ENCODE measurements around the gene TLCD3B. TPM values are rescaled to one million over a fixed set of nuclear protein-coding genes. Genes with fewer than 3 reads are reported as not detected.

The TLCD3B gene
- total and polyA plus RNA-seq, 9 of the 15 experiments (the other 6 are each of a cell fraction or from before 2014, with no cell fraction given): 0.10 to 0.52 (median 0.23) TPM; not detected in 4

DNA sequence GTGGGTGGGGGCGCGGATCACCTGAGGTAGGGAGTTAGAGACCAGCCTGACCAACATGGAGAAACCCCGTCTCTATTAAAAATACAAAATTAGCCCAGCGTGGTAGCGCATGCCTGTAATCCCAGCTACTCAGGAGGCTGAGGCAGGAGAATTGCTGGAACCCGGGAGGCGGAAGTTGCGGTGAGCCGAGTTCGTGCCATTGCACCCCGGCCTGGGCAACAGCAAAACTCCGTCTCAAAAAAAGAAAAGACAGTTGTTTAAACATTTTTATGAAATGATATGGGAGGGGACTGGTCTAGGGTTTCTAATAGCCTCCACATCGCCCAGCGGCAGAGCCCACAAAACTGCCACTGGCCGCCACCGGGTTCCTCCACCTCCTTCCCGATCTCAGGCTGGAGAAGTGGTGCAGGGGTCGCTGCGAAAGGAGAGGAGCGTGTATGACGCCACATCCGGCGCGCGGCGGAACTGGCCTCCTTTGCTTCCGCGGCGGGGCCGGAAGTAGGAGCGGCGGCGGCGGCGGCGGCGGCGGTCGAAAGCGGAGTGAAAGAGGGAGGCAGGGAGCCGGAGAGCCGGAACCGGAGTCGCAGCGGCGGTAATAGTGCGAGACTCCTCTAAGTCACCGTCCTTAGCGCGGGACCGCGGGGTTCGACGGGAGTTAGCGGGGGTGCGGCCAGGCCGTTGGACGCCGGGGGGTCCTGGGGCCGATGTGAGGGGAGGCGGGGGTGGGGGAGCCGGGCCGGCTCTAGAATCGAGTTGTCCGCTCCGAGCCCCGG, 44.6 kb upstream of the TLCD3B start, which contains the start of gene PPP4C (continued):
- TF ChIP-seq, protein P1, sequence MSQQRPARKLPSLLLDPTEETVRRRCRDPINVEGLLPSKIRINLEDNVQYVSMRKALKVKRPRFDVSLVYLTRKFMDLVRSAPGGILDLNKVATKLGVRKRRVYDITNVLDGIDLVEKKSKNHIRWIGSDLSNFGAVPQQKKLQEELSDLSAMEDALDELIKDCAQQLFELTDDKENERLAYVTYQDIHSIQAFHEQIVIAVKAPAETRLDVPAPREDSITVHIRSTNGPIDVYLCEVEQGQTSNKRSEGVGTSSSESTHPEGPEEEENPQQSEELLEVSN (IDR thresholded peaks at IDR 0.05; ENCODE audit: borderline replicate concordance in 1 of 2, extremely low read depth in 1 of 2, insufficient read depth in 1 of 2, insufficient read length in 1 of 2, low read depth in 1 of 2, low read length in 1 of 2, poor library complexity in 1 of 2, severe bottlenecking in 1 of 2): no peak
- TF ChIP-seq TEAD1 (CRISPR knock-in tag; IDR thresholded peaks at IDR 0.05) (peak in 1 of 2 experiments; percentile 44; a peak in 1 of 4 replicates), CAMTA2 (CRISPR knock-in tag; conservative IDR thresholded peaks at IDR 0.05) (no peak), EP400 (IDR thresholded peaks at IDR 0.05) (peak; percentile 73; the same call in 1 of the 2 replicates), ATF7 (IDR thresholded peaks at IDR 0.05) (peak; percentile 88), PHF8 (IDR thresholded peaks at IDR 0.05; ENCODE audit: borderline replicate concordance, low read length) (peak; percentile 77), FOXP1 (CRISPR knock-in tag; IDR thresholded peaks at IDR 0.05) (no peak; the same call in 1 of the 2 replicates), ZNF707 (CRISPR knock-in tag; conservative IDR thresholded peaks at IDR 0.05) (no peak), ZNF561 (CRISPR knock-in tag; conservative IDR thresholded peaks at IDR 0.05) (0 out of 2 replicates have a peak, but pooled peaks have one; percentile 15), ZNF197 (CRISPR knock-in tag; IDR thresholded peaks at IDR 0.05; ENCODE audit: low read depth) (no peak; the same call in 1 of the 2 replicates), TBL1XR1 (IDR thresholded peaks at IDR 0.05; ENCODE audit: low read length in 2 of 2) (0 out of 4 replicates have a peak, but pooled peaks of 1 of the 2 experiments have one; percentile 17), RFX7 (CRISPR knock-in tag; IDR thresholded peaks at IDR 0.05) (no peak), NCOR1 (IDR thresholded peaks at IDR 0.05) (no peak), KDM4B (IDR thresholded peaks at IDR 0.05; ENCODE audit: borderline replicate concordance in 2 of 2, low read depth in 1 of 2) (peak in 1 of 2 experiments; percentile 78; a peak in 2 of 4 replicates)
- TF ChIP-seq, protein P2, sequence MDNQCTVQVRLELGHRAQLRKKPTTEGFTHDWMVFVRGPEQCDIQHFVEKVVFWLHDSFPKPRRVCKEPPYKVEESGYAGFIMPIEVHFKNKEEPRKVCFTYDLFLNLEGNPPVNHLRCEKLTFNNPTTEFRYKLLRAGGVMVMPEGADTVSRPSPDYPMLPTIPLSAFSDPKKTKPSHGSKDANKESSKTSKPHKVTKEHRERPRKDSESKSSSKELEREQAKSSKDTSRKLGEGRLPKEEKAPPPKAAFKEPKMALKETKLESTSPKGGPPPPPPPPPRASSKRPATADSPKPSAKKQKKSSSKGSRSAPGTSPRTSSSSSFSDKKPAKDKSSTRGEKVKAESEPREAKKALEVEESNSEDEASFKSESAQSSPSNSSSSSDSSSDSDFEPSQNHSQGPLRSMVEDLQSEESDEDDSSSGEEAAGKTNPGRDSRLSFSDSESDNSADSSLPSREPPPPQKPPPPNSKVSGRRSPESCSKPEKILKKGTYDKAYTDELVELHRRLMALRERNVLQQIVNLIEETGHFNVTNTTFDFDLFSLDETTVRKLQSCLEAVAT (IDR thresholded peaks at IDR 0.05): peak in 1 of 2 experiments; percentile 24; a peak in 2 of 4 replicates
- TF ChIP-seq, protein P3, sequence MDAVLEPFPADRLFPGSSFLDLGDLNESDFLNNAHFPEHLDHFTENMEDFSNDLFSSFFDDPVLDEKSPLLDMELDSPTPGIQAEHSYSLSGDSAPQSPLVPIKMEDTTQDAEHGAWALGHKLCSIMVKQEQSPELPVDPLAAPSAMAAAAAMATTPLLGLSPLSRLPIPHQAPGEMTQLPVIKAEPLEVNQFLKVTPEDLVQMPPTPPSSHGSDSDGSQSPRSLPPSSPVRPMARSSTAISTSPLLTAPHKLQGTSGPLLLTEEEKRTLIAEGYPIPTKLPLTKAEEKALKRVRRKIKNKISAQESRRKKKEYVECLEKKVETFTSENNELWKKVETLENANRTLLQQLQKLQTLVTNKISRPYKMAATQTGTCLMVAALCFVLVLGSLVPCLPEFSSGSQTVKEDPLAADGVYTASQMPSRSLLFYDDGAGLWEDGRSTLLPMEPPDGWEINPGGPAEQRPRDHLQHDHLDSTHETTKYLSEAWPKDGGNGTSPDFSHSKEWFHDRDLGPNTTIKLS (IDR thresholded peaks at IDR 0.05; ENCODE audit: borderline replicate concordance, low read depth): peak; percentile 70
- TF ChIP-seq, protein P4, sequence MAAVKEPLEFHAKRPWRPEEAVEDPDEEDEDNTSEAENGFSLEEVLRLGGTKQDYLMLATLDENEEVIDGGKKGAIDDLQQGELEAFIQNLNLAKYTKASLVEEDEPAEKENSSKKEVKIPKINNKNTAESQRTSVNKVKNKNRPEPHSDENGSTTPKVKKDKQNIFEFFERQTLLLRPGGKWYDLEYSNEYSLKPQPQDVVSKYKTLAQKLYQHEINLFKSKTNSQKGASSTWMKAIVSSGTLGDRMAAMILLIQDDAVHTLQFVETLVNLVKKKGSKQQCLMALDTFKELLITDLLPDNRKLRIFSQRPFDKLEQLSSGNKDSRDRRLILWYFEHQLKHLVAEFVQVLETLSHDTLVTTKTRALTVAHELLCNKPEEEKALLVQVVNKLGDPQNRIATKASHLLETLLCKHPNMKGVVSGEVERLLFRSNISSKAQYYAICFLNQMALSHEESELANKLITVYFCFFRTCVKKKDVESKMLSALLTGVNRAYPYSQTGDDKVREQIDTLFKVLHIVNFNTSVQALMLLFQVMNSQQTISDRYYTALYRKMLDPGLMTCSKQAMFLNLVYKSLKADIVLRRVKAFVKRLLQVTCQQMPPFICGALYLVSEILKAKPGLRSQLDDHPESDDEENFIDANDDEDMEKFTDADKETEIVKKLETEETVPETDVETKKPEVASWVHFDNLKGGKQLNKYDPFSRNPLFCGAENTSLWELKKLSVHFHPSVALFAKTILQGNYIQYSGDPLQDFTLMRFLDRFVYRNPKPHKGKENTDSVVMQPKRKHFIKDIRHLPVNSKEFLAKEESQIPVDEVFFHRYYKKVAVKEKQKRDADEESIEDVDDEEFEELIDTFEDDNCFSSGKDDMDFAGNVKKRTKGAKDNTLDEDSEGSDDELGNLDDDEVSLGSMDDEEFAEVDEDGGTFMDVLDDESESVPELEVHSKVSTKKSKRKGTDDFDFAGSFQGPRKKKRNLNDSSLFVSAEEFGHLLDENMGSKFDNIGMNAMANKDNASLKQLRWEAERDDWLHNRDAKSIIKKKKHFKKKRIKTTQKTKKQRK (IDR thresholded peaks at IDR 0.05; ENCODE audit: borderline replicate concordance, low read depth, low read length): no peak

Measured in K562 (cell line).